AG20443 (cell line): Measurements from ENCODE around the gene PRSS57.
"Not testable (repeated sequence)": the region's sequence is repeated elsewhere in the genome, so short reads cannot be mapped to it uniquely, and the experiment has no call there.

ENCODE experiments used
- DNase-seq: peaks from one replicate; pipeline ENCODE4 v3.0.0; 2012; ENCODE audit warnings: low spot score, mixed read lengths

Gene PRSS57

DNA sequence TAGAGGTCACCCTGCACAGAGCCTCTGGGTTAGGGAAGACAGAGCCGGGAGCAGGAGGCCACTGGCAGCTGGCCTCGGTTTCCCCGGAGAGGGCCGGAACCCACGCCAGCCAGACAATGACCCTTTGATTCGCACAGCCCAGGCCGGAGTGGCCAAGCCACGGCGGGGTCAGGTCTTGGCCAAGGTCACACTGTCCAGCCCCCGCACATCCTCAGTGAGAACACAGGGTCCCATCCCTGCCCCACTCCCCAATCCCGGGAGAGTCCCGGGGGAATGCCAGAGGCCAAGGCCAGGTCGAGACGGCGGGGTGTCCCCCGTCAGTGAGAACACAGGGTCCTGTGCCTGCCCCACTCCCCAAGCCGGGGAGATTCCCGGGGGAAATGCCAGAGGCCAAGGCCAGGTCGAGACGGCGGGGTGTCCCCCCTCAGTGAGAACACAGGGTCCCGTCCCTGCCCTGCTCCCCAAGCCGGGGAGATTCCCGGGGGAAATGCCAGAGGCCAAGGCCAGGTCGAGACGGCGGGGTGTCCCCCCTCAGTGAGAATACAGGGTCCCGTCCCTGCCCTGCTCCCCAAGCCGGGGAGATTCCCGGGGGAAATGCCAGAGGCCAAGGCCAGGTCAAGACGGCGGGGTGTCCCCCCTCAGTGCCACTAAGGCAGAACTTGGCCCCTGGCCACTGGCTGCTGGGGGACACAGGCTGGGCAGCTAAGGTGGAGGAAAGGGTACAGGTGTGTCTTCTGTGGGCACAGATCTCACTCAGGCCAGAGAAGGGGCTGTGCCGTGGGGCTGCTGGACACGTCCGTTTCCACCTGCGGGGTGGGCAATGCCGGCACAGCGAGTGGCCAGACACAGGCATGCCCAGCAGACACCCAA lies 20.7 kb downstream of the PRSS57 start:
- no peak for DNase-seq

DNA sequence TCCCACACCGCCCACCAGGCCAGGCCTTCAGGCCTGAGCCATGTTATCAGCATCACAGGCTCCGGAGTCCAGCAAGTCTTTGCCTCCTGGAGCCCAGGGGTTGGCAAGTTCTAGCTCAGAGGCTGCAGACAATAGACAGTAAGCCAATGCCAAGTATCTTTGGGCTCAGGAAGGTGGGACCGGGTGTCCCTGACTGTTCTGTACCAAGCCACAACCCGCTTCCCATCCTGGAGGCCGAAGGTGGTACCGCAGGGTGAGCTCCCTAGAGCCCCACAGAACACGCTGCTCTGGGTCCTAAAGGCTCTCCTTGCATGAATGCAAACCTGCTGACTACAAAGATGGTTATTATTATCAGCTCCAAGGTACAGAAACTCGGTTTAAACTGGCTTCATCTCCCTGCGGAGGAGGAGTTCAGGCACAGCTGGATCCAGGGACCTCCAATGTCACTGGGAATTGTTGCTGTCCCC lies 24.6 kb downstream of the PRSS57 start:
- DNase-seq: no peak

DNA sequence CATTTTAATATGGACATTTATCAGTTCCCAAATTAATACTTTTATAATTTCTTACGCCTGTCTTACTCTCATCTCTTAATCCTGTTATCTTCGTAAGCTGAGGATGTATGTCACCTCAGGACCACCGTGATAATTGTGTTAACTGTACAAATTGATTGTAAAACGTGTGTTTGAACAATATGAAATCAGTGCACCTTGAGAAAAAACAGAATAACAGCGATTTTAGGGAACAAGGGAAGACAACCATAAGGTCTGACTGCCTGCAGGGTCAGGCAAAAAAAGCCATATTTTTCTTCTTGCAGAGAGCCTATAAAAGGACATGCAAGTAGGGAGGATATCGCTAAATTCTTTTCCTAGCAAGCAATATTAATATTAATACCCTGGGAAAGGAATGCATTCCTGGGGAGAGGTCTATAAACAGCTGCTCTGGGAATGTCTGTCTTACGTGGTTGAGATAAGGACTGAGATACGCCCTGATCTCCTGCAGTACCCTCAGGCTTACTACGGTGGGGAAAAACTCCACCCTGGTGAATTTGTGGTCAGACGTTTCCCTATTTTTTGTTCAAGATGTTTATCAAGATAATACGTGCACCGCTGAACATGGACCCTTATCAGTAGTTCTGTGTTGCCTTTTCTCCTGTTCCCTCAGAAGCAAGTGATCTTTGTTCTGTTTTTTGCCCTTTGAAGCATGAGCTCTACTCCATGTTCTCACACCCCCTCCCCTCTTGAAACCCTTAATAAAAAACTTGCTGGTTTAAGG lies 26.4 kb downstream of the PRSS57 start:
- not testable (repeated sequence) for DNase-seq

DNA sequence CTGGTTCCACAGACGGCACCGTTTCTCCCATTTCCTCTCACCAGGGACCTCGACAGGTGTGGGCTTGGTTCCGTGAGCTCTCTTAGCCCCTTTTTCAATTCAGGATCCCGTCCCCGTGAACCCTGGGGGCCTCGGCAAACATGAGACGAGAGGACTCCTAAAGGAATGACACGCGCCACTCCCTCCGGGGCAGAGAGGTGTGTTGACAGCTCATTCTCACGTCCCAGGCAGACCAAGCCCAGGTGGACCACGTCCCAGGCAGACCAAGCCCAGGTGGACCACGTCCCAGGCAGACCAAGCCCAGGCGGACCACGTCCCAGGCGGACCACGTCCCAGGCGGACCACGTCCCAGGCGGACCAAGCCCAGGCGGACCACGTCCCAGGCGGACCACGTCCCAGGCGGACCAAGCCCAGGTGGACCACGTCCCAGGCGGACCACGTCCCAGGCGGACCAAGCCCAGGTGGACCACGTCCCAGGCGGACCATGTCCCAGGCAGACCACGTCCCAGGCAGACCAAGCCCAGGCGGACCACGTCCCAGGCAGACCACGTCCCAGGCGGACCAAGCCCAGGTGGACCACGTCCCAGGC lies 28.2 kb downstream of the PRSS57 start:
- DNase-seq: not testable (repeated sequence)

DNA sequence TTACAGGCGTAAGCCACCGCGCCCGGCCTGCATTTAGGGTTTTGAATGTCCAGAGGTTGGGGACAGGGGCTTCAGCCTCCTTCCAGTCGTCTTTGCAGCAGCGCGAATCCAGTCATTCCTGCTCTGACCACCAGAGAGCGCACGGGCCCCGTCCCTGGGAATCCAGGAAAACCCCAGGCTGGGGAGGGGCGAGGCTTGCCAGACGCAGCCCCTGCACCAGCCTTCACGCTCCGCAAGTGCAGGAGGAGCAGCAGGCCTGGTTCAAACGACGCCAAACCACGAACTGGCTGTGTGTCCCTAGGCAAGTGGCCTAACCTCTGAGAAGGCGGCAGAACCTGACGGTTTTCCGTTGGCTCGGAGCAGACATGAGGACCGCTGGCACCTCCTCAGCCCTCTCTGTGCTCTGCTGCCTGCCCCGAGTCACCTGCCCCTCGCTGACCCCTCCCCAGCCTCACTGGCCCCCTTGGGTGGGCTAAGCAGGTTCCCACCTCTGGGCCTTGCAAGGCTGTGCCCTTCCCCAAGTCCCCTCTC lies 30.3 kb downstream of the PRSS57 start:
- DNase-seq: peak; percentile 85

DNA sequence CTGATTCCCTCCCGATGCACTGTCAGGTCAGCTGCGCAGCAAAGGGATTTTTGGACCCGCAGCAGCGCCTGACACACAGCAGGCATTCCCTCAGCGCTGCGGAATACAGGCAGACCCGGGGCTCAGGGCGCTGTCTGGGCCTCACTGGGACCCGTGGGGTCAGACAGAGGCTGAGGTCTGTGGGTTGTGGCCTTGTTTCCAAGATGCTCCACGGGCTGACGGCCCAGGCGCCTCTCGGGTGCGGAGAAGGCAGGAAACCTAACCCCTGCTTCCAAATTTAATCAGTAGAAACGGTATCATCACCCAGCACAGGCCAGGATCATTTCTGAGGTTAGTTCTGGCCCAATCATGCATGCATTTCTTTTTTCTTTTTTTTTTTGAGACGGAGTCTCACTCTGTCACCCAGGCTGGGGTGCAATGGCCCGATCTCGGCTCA lies 31.6 kb downstream of the PRSS57 start:
- no peak for DNase-seq

DNA sequence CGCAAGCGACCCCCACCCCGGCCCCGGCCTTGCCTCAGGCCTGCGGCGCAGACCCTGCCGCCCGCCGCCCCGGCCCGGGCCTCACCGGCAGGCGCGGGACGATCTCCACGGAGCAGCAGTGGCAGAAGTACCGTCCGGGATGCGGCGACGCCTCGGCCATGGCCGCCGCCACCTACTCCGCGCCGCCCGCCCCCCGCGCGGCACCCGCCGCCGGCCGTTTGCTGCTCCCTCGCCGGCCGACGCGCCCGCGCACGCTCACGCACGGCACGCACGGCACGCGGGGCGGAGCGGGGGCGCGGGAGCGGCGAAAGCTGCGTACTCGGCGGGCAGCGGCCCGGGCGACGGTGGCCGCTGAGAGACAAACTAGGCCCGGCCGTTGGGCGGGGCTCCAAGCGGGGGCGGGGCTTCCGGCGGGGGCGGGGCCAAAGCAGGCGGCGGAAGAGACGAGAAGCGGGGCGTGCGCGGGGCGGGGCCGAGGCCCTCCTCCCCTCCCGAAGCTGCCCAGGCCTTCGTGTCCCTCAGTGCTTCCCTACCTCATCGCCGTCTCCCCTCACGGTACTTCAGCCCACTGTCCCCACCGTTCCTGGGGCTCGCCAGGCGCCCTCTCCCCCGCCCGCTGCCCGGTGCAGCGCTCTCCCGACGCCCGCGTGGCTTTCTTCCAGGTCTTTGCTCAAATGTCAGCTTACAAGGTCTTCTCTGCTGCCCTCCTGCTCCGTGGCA lies 32.1 kb downstream of the PRSS57 start, which contains the start of gene RNF126:
TSS of gene RNF126 (minus strand) at position 253 of the 720 bp plus-strand sequence. CDS start at position 160, 93 bp downstream.
- peak; percentile 98 for DNase-seq

DNA sequence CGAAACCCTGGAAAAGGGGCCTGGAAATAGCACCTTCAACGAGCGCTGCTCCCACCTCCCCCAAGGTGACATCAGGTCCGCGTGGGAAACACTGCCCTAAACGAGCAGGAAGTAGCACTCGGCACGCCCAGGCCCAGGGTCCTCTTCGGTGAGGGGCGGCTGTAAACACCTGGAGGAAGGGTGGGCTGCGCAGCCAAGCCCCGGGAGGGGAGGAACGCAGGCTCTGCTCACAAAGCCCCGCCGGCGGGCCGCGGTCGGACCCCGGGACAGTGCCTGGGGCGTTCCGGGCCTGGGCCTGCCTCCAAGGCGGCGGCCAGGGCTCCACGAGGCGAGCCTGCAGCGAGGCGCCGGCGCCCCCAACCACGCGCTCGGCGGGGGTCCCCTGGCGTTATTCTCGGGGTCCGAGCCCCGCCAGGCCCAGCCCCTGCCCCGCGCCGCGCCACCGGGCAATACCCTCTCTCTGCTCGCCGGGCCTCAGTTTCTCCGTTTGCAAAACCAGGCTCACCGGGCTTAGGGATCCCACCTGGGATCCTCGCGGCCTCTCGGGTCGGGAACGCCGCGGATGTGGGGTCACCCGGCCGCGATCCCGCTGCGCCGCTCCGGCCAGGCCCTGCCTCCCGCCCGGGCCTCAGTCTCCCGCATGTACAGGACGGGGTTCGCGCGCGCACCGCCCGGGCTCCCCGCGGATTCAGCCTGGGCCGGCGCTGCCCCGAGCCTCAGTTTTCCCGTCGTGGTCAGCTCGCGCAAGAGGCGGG lies 32.9 kb downstream of the PRSS57 start:
- DNase-seq: peak; percentile 53

DNA sequence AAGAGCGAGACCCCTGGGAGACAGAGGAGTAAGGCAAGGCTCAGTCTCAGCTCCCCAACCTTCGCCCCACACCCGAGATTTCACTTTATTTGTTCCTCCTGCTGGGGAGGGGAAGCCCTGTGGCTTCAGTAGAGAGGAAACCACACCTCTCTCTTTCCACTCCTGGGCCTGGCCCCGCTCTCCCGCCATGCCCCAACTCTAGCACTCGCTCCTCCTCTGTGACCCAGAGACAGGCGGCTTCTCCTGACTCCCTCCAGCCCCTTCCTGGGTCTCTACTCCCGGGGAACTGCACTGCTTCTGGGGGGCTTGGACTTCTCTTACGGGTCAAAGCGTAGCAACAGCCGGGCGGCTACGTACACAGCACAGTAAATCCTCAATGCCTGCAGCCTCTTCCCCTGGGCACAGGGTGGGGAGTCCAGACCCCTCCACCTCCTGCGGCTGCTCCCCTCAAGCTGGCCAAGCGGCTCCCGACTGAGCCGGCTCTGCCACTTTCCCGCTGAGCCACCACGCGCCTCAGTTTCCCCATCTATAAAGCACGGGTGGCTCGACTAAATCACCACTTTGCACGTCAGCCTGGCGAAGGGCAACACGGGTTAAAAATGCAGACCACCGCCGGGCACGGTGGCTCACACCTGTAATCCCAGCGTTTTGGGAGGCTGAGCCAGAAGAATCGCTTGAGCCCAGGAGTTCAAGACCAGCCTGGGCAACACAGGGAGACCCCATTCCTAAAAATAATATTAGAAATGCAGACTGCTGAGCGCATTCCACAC lies 33.6 kb downstream of the PRSS57 start:
- DNase-seq: peak; percentile 64

DNA sequence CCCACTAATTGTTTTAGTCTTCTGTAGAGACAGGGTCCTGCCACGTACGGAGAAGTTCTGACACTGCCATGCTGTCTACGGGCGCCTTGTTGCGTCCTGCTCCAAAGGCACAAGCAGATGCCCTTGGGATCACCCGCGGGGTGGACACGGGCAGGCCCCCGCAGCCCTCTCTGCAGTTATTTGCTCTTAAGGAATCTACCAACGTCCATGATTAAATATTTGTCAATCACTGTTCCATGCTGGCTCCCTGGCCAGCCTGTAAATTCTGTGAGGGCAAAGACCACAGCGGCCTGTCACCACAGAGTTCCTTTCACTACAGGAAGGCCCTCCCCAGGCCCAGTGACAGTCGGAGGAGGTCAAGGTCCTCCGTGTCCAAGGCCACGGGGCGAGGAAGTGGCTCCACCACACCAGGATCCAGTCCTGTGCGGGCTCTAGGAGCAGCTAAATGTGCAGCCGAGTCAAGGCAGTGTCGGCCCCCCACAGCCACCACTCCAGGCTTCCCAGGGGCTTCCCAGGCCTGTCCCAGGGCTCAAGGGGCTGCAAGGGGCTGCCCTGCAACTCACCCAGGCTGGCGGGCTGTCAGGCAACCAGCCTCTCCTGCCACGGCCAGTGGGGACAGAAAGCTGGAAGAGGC lies 34.3 kb downstream of the PRSS57 start:
- DNase-seq: no peak

DNA sequence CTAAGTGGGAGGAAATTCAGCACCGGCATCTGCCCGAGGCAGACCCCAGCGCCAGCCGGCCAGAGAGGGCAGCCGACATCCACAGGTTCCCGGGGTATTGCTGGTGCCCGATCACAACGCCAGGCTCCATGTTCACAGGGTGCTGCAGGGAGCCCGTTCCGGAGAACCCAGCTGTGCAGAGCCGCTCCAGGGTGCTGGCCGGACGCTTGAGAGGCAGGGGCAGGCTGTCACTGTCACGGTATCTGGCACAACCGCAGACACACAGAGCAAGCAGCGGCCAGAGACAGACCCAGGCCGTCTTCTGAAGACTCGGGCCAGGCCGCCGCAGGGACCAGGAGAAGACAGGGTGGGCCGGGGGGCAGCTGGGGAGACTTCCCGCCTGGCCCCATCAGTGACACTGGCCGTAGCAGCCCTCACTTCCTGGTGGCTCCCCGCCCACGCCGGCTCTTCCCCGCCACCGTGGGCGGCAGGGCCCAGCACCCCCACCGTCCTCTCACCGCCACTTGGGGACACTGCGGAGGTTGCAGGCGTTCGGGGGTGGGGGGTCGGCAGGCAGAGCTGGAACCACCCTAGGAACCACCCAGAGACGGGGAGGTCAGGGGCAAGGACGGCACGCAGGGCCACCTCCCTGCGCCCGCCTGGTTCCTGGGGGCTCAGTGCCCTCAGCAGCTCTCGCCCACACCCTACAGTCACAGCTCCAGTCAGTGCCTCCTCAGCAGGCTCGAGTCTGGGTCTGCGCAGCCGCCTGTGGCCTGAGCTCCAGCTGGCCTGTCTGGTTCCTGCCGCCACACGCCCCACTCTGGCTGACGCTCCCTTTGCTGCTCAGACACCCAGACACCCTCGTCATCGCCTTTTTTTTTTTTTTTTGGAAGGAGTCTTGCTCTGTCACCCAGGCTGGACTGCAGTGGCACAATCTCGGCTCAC lies 36.1 kb downstream of the PRSS57 start:
- peak; percentile 61 for DNase-seq

DNA sequence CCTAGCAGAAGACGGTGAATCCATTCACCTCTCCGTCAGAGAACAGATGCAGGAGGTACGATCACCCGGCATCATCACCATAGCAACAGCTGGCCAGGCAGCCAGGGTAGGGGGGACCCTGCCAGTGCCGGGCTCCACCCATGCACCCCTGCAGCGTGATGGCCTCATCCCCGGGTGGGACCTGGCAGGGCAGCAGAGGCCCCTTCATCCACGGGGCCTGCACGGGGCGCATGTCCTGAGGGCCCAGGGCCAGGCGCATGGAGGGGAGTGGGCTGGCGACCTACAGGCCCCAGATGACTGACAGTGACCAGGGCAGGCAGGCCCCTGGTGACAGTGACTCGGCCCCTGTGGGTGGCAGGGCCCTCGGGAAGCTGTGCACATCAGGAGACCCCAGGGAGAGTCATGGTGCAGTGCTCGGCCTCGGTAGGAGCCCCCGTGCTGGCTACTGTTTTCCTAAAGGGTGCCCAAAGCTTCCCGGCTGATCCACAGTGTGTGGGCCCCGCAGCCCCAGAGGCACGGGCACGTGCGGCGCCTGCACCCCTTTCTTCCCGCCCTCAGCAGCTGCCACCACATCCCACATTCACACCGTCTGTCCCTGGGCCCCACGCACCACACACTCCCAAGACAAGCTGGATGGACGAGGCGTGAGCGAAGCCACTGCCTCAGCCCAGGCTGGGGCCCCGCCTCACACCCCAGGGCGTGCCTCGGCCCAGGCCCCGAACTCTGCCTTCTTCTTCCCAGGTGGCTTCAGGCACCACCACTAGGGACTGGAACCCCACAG lies 37.0 kb downstream of the PRSS57 start:
- DNase-seq: no peak

DNA sequence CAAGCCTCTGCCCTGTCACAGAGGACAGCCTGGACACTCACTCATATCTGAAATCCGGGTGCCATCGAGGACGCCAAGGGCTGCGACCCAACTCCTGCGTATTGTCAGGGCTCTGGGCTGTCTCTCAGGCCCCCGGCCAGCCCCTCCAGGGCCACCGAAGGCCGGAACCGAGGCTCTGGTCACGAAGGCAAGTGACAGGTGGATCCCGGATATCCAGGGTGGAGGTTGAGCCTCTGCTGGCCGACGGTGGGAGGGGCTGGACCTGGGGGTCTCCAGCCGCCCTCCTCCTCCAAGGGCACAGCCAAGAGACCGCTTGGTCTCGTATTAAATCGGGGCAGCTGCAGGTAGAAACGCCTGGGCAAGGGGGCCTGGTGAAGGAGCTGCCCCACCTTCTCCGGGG lies 37.6 kb downstream of the PRSS57 start:
- no peak for DNase-seq

DNA sequence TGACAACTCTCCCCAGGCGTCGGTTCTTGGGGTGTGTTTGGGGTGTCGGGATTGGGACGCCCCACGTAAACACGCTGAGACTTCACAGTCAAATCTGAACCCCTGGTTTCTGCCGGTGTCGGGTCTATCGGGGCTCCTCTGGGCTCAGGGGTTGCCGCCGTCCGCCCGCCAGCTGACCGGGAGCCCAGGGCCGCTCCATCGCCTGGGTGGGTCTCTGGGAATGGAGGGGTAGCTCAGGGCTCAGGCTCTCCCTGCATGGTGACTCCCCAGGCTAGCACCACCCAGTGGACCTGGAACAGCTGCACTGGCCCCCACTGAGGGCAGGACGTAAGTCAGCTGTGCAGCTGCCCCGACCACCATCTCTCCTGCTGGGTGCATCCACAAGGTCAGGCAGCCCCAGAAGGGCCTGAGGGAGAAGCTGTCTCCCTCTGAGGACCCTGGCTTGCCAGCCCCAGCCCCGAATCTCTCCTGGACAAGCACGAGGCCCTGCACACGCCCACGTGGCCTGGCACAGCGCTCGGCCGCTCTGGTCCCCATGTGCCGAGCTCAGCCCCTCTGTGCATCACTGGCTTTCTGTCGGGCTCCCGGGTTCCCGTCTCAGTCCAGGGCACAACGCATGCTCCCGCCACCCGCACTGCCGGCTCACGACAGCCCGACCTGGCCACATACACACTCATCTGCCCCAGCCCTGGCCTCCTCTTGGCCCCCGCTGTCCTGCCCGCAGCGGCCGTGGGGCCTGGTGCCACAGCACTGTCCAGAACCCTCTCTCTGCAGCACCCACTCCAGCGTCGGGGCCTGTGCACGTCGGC lies 38.3 kb downstream of the PRSS57 start:
- no peak for DNase-seq

DNA sequence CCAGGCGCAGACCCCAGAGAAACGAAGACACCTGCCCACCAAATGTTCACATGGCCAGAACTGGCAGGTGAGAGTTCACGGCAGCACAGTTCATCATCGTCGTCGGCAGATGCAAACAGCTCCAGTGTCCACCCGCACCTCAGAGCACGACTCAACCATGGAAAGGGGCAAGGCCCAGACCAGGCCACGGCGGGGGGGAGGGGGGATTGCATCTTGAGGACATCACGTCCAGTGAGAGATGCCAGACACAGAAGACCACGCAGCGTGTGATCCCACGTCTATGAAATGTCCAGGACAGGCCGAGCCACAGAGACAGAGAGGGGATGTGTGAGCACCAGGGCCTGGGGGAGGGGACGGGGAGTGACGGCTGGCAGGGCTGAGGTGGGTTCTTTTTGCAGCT lies 39.6 kb downstream of the PRSS57 start:
- DNase-seq: no peak

DNA sequence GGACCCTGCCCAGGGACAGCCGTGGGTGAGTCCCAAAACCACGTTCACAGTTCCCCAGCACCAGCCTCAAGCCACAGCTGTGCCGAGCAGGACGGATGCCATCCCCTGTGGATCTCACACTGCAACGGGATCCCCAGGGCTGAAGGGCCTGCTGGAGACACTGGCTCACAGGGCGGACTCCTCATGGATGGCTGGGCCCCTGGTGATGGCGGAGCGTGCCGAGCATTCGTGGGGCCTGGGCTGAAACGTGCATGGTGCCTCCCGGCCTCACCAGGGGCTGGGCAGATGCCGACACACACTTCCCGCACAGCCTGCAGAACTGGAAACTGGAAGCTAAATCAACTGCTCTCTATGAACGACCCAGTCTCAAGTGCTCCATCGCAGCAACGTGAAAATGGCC lies 41.8 kb downstream of the PRSS57 start:
- no peak for DNase-seq
